ENCODE data around the gene TMEM38A.

DNA sequence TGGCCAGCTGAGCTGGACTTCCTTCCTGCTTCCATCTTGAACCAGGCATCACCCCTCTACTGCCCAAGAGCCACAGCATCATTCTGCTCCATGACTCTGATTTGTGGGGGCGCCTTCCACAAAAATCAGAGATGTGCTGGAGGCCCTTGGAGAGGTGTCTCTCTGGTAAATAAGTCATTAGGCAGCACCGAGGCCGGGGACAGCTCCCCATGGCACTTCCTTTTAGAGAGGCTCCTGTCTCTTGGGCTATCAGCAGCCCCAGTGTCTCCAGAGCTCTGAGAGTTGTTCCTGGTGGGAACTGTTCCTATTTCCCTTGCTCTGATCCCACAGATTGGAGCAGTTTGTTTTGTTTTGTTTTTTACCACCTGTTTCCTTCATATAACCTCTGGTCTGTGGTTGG is 78.6 kb downstream of the TMEM38A start:
- TF ChIP-seq, protein P1, sequence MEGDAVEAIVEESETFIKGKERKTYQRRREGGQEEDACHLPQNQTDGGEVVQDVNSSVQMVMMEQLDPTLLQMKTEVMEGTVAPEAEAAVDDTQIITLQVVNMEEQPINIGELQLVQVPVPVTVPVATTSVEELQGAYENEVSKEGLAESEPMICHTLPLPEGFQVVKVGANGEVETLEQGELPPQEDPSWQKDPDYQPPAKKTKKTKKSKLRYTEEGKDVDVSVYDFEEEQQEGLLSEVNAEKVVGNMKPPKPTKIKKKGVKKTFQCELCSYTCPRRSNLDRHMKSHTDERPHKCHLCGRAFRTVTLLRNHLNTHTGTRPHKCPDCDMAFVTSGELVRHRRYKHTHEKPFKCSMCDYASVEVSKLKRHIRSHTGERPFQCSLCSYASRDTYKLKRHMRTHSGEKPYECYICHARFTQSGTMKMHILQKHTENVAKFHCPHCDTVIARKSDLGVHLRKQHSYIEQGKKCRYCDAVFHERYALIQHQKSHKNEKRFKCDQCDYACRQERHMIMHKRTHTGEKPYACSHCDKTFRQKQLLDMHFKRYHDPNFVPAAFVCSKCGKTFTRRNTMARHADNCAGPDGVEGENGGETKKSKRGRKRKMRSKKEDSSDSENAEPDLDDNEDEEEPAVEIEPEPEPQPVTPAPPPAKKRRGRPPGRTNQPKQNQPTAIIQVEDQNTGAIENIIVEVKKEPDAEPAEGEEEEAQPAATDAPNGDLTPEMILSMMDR (IDR thresholded peaks at IDR 0.05) = no peak
- no peak for TF ChIP-seq POLR2A (IDR thresholded peaks at IDR 0.05)

Data from ovary (tissue), 3 donors.